GM21526 (cell line): ENCODE measurements around the gene ARF6.
"Not testable (repeated sequence)": the region's sequence is repeated elsewhere in the genome, so short reads cannot be mapped to it uniquely, and the experiment has no call there.

Source experiments
- ATAC-seq: cut with Tn5 transposase; IDR thresholded peaks from one replicate; pipeline ENCODE4 v1.9.1; 2021; ENCODE audit warnings: moderate library complexity; ENCODE audit not compliant: unreplicated experiment, low FRiP score

The ARF6 gene

DNA sequence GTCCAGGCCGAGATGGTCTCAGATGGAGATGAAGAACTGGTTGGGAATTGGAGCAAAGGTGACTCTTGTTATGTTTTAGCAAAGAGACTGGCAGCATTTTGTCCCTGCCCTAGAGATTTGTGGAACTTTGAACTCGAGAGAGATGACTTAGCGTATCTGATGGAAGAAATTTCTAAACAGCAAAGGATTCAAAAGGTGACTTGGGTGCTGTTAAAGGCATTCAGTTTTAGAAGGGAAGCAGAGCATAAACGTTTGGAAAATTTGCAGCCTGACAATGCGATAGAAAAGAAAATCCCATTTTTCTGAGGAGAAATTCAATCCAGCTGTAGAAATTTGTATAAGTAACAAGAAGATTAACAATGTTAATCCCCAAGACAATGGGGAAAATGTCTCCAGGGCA, 44.0 kb downstream of the ARF6 start:
- not testable (repeated sequence) for ATAC-seq

DNA sequence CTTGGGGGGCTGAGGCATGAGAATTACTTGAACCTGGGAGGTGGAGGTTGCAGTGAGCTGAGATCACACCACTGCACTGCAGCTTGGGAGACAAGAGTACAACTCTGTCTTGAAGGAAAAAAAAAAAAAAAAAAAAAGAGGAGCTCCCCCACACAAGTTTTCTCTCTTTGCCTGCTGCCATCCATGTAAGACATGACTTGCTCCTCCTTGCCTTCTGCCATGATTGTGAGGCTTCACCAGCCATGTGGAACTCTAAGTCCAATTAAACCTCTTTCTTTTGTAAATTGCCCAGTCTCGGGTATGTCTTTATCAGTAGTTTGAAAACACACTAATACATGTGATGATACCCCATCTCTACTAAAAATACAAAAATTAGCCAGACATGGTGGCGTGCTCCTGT, 46.3 kb downstream of the ARF6 start:
- not testable (repeated sequence) for ATAC-seq

DNA sequence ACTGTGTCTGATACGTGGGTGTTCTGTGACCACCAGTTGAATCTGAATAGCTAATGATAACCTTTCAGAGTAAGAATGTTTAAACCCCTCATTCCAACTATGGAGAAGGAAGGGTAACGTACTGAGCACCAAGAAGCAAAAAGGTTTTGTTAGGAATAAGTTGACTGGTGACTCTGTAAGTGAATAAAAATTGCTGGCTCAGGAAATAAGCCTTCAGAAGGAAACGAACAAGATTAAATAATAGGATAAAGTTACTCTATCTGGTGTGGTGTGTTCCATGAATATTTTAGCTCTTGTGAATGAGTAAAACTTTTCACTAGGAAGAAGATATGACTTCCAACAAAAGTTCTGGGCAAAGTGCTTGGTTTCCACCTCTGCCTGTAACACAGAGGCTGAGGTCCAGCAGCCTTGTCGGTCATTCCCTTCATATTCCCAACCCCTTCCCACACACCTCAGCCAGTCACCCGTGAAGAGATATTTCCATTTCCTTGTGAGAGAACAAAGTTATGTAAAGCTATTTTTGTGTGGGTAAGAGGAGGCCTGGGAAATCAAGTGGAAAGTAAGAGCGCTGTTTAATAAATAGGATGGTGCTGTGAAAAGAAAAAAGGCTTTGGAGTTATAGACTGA, 47.1 kb downstream of the ARF6 start:
- ATAC-seq = no peak

DNA sequence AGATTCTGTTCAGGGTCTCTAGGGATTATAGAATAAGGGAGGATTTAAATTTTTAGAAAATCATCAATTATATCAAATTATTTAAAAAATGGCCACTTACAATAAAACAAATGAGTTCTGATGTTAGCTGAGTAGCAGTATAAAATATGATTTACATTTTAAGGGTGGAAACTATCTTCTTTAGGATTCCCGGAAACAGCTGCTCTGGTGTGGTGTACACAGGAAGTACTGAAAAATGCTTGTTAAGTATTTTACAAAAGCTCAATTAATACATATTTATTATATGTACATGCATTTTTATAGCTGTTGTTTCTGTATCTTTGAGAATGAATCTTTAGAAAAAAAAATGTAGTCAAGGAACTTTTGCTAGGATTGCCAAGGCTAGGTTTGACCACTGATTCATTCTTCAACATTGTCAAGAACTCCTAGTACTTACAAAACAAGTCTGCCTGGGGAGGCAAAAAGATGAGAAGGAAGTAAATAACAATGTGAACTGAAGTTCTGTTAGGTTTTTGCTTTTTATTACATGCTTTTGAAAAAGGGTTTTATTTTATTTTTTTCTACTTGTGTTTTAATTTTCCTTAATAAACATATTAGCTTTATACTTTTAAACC, 48.0 kb downstream of the ARF6 start:
- ATAC-seq = no peak

- no peak for ATAC-seq
These were observed 49.2 kb downstream of the ARF6 start for GRCh38 chr14:49942090-49942489.

DNA sequence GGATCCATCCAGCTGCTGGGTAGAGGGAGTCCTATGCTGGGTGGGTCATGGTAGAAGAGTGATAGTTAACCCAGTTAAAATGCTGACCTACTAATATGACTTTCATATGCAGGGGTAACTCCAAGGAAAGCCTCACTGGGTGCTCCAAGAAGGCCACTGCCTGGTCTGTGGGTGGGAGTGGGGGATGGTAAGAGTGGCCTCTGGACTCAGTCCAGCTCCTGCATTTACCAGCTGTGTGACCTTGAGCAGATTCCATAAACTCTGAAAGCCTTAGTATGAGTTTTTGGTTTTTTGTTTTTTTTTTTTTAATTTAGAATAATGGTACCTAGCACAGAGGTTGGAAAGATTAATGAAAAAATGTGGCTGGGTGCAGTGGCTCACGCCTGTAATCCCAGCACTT, 51.6 kb downstream of the ARF6 start:
- ATAC-seq = no peak

GRCh38 chr14:49945448-49946319, 52.8 kb downstream of the ARF6 start:
- ATAC-seq = no peak
